ENCODE measurements around the gene AQP6. TPM values are rescaled to one million over a fixed set of nuclear protein-coding genes. Genes with fewer than 3 reads are reported as not detected.

The AQP6 gene
- total RNA-seq, 4 donors from 2014 or later: 0.10 to 0.20 TPM; not detected in 2

DNA sequence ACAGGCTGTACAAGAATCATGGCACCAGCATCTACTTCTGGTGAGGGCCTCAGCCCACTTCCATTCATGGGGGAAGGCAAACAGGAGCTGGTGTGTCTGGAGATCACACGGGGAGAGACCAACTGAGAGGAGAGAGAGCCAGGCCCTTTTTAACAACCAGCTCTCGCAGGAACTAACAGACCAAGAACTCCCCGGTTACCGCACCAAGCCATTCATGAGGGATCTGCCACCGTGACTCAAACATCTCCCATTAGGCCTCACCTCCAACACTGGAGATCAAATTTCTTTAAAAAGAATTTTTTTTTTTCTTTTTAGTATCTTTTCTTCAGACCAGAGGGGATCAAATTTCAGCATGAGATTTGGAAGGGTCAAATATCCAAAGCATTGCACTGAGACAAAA lies 39.0 kb upstream of the AQP6 start:
- H3K4me3 ChIP-seq (ENCODE audit: low read depth, poor library complexity, severe bottlenecking): no peak overlapping the region
- no peak for DNase-seq (ENCODE audit: low spot score in 2 of 2)
- intact Hi-C loops (cut with DNase I; ENCODE audit: low total_unique reads): no loop called here
- TF ChIP-seq, protein P1, sequence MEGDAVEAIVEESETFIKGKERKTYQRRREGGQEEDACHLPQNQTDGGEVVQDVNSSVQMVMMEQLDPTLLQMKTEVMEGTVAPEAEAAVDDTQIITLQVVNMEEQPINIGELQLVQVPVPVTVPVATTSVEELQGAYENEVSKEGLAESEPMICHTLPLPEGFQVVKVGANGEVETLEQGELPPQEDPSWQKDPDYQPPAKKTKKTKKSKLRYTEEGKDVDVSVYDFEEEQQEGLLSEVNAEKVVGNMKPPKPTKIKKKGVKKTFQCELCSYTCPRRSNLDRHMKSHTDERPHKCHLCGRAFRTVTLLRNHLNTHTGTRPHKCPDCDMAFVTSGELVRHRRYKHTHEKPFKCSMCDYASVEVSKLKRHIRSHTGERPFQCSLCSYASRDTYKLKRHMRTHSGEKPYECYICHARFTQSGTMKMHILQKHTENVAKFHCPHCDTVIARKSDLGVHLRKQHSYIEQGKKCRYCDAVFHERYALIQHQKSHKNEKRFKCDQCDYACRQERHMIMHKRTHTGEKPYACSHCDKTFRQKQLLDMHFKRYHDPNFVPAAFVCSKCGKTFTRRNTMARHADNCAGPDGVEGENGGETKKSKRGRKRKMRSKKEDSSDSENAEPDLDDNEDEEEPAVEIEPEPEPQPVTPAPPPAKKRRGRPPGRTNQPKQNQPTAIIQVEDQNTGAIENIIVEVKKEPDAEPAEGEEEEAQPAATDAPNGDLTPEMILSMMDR (IDR thresholded peaks at IDR 0.05): no peak
- WGBS, 2 donors: 84 to 85% methylated on average over 5 of the region's 5 CpGs

DNA sequence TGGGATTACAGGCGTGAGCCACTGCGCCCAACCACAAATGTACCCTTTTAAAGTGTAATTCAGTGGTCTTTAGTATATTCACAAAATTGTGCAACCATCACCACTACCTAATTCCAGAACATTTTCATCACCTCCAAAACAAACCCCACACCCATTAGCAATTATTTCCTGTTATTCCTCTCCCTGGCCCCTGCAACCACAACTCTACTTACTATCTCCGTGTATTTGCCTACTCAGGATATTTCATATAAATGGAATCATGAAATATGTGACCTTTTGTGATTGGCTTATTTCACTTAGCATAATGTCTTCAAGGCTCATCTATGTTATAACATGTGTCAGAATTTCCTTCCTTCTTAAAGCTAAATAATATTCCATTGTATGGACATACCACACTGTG lies 38.2 kb upstream of the AQP6 start:
- 88 to 92% methylated on average over 3 of the region's 3 CpGs for WGBS, 2 donors
- intact Hi-C loops (cut with DNase I; ENCODE audit: low total_unique reads): no loop called here
- H3K4me3 ChIP-seq (ENCODE audit: low read depth, poor library complexity, severe bottlenecking): no peak overlapping the region
- TF ChIP-seq, protein P1 (IDR thresholded peaks at IDR 0.05): no peak
- no peak for TF ChIP-seq POLR2A (IDR thresholded peaks at IDR 0.05)
- no peak for DNase-seq (ENCODE audit: low spot score in 2 of 2)

DNA sequence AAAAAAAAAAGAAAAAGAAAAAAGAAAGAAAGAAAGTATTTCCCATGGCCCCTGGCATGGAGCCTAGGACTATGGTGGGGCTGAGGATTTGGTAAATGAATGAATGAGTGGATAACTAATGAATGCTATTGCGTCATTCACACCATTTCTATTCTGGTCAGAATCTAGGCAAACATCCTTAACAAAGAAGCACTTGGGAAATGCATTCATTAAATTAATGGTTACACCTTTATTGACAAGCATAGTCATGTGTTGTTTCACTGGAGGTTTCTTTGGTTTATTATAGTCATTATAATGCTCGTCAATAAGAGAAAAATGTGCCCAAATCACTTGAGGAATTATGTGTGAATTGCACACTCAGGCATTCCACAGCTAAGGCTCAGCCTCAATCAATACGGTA lies 35.8 kb upstream of the AQP6 start:
- WGBS, 2 donors: 74 to 75% methylated on average over 3 of the region's 3 CpGs
- intact Hi-C loops (cut with DNase I; ENCODE audit: low total_unique reads): no loop called here
- TF ChIP-seq POLR2A (IDR thresholded peaks at IDR 0.05): no peak
- TF ChIP-seq, protein P1 (IDR thresholded peaks at IDR 0.05): no peak
- no peak for DNase-seq (ENCODE audit: low spot score in 2 of 2)
- no peak overlapping the region for H3K4me3 ChIP-seq (ENCODE audit: low read depth, poor library complexity, severe bottlenecking)

DNA sequence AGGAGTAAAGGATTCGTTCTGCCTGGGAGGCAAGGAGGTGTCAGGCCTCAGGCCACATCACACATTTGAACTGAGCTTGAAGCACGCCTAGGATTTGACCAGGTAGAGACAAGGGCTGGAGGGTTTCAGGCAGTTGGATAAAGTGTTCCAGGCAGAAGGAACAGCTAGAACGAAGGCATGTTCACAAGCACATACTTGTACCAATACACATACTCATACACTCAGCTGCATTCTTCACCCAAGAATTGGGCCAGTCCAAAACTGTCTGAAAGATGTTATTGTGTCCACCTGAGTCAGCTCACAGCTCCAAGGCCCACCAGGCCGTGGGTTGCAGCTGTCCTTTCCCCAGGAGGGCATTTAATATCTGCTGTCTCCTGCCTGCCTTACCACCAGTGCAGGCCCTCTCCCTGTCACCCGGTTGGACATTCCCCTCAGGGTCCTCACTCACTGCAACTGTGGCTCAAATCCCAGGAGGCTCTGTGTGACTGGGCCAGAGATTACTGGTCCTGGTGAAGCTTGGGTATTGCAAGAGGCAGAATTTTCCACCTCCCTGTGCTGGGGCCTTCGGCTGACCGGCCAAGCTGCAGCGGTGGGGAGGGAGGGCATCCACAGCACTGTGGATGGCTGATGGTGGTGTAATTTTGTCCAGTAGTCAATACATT lies 35.0 kb upstream of the AQP6 start:
- TF ChIP-seq POLR2A (IDR thresholded peaks at IDR 0.05): no peak
- TF ChIP-seq, protein P1 (IDR thresholded peaks at IDR 0.05): no peak
- intact Hi-C loops (cut with DNase I; ENCODE audit: low total_unique reads): no loop called here
- no peak overlapping the region for H3K4me3 ChIP-seq (ENCODE audit: low read depth, poor library complexity, severe bottlenecking)
- DNase-seq (ENCODE audit: low spot score in 2 of 2): no peak
- 67 to 84% methylated on average over 7 to 8 of the region's 8 CpGs for WGBS, 2 donors

DNA sequence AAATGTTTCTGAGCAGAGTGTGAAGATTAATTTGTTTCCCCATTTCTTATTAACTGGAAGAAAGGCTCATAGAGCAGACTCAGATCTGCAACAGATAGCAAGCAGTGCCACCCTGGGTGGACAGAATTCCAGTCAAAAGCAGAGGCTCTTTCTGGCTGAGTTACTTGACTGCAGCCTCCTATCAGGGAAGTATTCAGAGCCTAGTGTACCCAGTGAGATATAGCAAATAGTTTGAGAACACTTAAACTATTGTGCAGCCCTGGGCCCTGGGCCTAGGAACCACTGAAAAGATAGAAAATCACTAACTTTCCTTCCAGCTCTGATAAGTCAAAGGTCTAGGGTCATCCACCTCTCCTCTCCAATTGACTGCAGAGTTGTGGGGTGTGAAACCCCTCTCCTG lies 33.4 kb upstream of the AQP6 start:
- no peak for DNase-seq (ENCODE audit: low spot score in 2 of 2)
- intact Hi-C loops (cut with DNase I; ENCODE audit: low total_unique reads): no loop called here
- H3K4me3 ChIP-seq (ENCODE audit: low read depth, poor library complexity, severe bottlenecking): no peak overlapping the region
- TF ChIP-seq, protein P1 (IDR thresholded peaks at IDR 0.05): no peak
- TF ChIP-seq POLR2A (IDR thresholded peaks at IDR 0.05): no peak

DNA sequence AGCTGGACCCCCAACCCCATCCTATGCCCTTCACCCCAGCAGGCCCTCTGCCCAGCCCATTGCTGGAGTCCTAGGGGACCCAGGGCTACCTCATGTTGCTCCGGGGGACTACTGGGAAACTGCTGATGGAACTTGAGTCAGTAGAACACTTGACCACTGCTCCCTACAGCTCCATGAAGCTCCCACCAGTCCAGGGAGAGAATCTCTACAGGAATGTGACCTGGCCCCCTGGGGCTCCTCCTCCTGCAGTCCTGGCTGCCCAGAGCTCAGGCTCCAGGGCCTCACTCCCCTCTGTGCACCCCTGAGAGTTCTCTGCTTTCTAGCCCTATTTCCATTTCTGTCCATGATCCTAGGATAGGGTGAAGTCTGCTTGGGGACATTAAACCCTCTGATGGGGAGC lies 33.0 kb upstream of the AQP6 start:
- 92 to 100% methylated on average over 1 of the region's 1 CpG for WGBS, 2 donors
- intact Hi-C loops (cut with DNase I; ENCODE audit: low total_unique reads): no loop called here

More for the DNA sequence above, 33.0 kb upstream of the AQP6 start:
- no peak for DNase-seq (ENCODE audit: low spot score in 2 of 2)
- H3K4me3 ChIP-seq (ENCODE audit: low read depth, poor library complexity, severe bottlenecking): no peak overlapping the region
- TF ChIP-seq, protein P1 (IDR thresholded peaks at IDR 0.05): no peak
- TF ChIP-seq POLR2A (IDR thresholded peaks at IDR 0.05): no peak
